AG10803 (cell line): Measurements from ENCODE around the gene GPR173.

Experiments used
- DNase-seq: peaks from one replicate; pipeline ENCODE4 v3.0.0; 2010; ENCODE audit warnings: low read depth
- H3K4me3 ChIP-seq: 2 replicates; pipeline ENCODE4 v1.5.1; 2011; ENCODE audit warnings: mild to moderate bottlenecking, low read length, control low read depth
- TF ChIP-seq, protein P1 (sequence below): conservative IDR thresholded peaks from 2 replicates; pipeline ENCODE4 v1.5.1; 2011; ENCODE audit warnings: mild to moderate bottlenecking, low read length, control low read depth, inconsistent platforms

The GPR173 gene

DNA sequence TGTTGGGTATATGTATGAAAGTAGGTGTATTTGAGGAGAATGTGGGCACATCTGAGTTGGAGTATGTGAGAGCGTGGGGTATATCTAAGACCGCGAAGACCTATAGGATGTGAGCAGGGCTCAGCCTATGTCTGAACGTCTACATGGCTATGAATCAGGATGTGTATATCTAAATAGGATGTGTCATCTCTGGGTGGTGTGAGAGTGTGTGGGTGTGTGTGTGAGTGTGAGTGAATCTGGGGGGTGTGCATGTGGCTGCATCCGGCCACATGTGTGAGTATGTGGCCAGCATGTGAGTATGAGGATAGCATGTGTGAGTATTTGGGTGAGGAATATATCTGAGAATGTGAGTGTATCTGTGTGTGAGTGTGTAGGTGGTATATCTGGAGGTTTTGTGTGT, 7.7 kb downstream of the GPR173 start:
- TF ChIP-seq, protein P1, sequence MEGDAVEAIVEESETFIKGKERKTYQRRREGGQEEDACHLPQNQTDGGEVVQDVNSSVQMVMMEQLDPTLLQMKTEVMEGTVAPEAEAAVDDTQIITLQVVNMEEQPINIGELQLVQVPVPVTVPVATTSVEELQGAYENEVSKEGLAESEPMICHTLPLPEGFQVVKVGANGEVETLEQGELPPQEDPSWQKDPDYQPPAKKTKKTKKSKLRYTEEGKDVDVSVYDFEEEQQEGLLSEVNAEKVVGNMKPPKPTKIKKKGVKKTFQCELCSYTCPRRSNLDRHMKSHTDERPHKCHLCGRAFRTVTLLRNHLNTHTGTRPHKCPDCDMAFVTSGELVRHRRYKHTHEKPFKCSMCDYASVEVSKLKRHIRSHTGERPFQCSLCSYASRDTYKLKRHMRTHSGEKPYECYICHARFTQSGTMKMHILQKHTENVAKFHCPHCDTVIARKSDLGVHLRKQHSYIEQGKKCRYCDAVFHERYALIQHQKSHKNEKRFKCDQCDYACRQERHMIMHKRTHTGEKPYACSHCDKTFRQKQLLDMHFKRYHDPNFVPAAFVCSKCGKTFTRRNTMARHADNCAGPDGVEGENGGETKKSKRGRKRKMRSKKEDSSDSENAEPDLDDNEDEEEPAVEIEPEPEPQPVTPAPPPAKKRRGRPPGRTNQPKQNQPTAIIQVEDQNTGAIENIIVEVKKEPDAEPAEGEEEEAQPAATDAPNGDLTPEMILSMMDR, result no peak
- no peak for DNase-seq
- H3K4me3 ChIP-seq, result no peak overlapping the region

DNA sequence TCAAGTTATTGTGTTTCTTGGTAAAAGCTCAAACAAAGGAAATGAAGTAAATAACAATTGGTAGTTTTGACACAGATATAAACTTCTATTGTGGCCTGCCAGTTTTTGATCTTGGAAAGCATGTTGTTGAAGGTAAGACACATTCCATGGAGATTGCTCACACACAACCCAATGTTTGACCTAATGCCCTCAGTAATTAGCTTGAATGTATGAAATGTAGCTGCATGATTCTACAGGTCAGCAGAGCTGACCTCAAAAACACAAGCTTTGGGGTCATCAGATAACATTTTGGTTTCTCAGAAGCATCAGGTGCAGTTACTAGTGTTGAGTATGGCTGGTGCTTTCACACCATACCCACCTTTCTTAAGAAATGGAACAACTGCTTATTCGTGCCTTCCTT, 16.5 kb downstream of the GPR173 start:
- DNase-seq, result no peak
- TF ChIP-seq, protein P1, result no peak
- H3K4me3 ChIP-seq, result no peak overlapping the region

DNA sequence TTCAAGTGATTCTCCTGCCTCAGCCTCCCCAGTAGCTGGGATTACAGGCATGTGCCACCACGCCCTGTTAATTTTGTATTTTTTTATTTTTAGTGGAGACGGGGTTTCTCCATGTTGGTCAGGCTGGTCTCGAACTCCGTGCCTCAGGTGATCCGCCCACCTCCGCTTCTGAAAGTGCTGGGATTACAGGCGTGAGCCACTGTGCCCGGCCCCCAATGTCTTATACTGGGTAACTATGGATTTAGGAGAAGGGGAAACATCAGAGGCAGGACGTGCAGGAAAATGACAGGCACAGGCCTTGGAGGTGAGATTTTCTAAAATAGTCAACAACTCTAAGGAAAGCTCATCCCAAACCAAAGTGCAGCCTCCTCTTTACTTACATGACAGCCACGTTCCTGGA, 22.5 kb downstream of the GPR173 start:
- no peak overlapping the region for H3K4me3 ChIP-seq
- no peak for DNase-seq
- TF ChIP-seq, protein P1, result no peak

DNA sequence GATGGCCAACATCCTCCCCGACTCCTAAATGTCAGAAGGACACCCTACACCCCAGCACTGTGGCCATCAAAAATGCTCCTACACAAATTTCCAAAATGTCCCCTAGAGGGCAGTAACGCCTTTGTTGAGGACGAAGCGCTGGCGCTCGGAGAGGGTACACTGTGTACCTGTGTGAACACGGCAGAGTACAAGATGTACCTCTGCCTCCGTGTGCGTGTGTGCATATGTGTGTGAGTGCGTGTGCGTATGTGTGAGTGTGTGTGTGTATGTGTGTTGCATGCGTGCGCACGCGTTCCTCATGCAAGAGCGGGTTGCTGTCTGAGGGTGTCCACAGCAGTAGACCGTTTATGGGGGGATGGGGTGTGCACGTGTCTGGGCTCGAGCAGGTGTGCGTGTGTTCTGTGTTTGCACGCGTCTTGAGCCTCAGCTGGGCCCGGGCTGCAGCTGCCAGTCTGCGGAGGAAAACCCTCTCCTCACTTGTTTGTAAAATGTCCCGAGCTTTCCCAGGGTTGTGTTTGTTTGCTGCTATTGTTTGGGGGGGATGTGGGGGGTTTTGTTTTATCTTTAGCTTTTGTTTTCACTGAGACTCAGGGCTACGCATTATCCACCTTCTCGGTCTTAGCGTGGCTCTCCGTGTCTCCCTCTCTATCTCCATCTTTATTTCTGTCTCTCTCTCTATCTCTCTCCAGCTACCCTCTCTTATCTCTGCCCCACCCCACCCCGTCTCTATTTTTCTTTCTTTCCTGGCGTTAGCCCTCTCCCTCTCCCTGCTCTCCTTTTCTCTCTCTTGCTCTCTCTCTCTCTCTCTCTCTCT, 23.2 kb downstream of the GPR173 start:
- peak; percentile 46 for DNase-seq
- TF ChIP-seq, protein P1, result peak; percentile 66
- H3K4me3 ChIP-seq, result peak overlapping the region; percentile 43

DNA sequence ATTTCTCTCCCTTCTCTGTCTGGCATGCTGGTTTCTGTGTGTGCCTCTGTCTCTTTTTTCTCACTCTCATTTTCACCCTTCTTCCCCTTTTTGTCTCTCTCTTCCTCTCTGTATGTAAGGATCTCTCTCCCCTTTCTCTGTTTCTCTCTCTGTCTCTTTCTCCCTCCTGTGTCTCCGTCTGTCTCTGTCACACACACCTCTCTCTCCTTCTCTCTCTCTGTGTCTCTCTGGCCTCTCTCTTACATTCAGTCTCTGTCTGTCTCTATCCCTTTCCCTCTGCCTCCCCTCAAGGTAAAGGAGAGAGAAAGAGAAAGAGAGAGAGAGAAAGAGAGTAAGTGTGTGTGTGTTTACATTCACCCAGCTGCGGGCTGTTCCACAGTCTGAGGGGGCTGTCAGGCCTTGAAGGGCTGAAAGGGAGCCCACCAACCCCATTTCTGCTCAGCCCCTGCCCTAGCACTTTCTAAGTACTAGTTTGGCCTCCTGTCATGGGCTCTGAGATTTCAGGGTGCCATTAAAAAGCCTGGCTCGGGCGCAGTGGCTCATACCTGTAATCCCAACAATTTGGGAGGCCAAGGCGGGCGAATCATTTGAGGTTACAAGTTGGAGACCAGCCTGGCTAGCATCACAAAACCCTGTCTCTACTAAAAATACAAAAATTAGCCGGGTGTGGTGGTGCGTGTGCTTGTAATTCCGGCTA, 24.0 kb downstream of the GPR173 start:
- TF ChIP-seq, protein P1, result no peak
- H3K4me3 ChIP-seq, result no peak overlapping the region
- no peak for DNase-seq

DNA sequence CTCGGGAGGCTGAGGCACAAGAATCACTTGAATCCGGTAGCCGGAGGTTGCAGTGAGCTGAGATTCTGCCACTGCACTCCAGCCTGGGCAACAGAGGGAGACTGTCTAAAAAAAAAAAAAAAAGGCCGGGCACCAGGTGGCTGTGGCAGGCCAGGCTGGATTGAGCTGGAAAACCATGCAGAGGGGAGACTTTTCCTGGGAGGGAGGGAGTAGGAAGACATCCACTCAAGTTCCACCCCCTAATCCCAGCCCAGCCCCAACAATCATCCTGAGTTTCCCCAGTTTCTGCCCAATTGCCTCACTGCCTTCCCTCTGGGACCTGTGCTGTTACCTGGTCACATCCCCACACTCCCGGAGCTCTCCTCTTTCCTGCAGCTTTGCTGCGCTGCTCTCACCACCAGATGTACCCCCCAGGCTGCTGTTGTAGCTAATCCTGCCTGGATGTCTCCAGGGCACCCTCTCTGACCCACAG, 24.6 kb downstream of the GPR173 start:
- no peak for DNase-seq
- TF ChIP-seq, protein P1, result no peak
- no peak overlapping the region for H3K4me3 ChIP-seq

DNA sequence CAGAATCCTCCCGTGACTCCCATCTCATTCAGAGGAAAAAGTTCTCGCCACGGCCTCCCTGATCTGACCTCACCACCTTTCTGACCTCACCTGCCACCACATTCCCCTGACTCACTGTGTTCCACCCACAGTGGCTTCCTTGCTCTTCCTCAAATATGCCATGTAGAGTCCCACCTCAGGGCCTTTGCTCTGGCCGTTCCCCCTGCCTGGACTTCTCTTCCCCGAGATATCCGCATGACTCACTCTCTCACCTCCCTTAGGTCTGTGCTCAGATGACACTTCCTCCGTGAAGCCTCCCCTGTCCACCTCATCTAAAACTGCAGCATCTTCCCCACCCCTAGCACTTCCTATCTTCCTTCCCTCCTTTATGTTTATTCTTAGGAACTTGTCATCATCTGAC, 26.4 kb downstream of the GPR173 start:
- no peak for DNase-seq
- TF ChIP-seq, protein P1, result no peak
- H3K4me3 ChIP-seq, result no peak overlapping the region
